ENCODE data around the gene LHPP. TPM values are rescaled to one million over a fixed set of nuclear protein-coding genes. Genes with fewer than 3 reads are reported as not detected.

Gene LHPP
- 10 to 100 TPM; 15.0 to 19.8 TPM for total RNA-seq
- polyA plus RNA-seq (ENCODE audit: insufficient read length in 2 of 2), result 10 to 100 TPM; 52.1 to 58.3 TPM
- long read RNA-seq, donor 1, transcript LHPP-202 (7 exons, 1,622 nt), result major isoform, 12 of 19 reads
- long read RNA-seq, donor 1, transcript LHPP-206 (2 exons, 478 nt), result minor isoform, 6 of 19 reads
- long read RNA-seq, donor 1, partial matches to known transcripts, result 0 of 19 reads
- long read RNA-seq, donor 1, other reads (novel, unspliced or antisense), result 0 of 19 reads
- long read RNA-seq, donor 2, transcript LHPP-202 (7 exons, 1,622 nt), result major isoform, 5 of 9 reads
- long read RNA-seq, donor 2, partial matches to known transcripts, result 0 of 9 reads
- long read RNA-seq, donor 2, other reads (novel, unspliced or antisense), result 0 of 9 reads
- long read RNA-seq, donor 3, transcript LHPP-202 (7 exons, 1,622 nt), result major isoform, 8 of 11 reads
- long read RNA-seq, donor 3, partial matches to known transcripts, result 0 of 11 reads
- long read RNA-seq, donor 3, other reads (novel, unspliced or antisense), result 0 of 11 reads
- long read RNA-seq, donor 4, transcript LHPP-202 (7 exons, 1,622 nt), result major isoform, 7 of 14 reads
- long read RNA-seq, donor 4, partial matches to known transcripts, result 7 of 14 reads
- long read RNA-seq, donor 4, other reads (novel, unspliced or antisense), result 0 of 14 reads

DNA sequence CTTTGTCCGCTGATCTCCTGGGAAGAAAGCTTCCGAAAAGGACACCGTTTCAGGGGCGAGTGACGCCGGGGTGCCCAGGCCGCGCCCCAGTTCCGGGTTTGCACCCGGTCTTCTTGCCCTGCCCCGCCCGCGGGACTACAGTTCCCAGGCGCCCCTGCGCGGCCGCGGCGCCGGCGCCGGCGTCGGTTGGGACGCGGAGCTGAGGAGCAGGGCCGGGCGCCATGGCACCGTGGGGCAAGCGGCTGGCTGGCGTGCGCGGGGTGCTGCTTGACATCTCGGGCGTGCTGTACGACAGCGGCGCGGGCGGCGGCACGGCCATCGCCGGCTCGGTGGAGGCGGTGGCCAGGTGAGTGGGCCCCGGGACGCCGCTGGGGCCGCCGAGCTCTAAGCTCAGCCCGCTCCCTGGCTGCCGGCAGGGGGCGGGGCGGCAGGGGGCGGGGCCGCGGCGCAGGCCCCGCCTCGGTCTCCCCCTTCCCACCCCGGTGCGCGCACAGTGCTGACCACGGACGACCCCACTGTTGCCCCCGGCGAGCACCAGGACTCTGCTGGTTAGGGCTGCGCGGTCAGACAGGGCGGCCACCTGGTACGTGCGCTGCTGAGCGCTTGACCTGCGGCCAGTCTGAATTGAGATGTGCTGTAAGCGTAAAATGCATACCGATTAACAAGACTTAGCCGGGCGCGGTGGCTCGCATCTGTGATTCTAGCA, at the start of gene LHPP:
TSS of gene LHPP (plus strand) at position 182 of the 706 bp plus-strand sequence. CDS start at position 222, 40 bp downstream.
- peaks cover 17% of the 10 kb centered on the region for H3K4me1 ChIP-seq (ENCODE audit: control insufficient read depth, insufficient read depth, low read length)
- peaks cover 7% of the 10 kb centered on the region for H3K36me3 ChIP-seq (ENCODE audit: control insufficient read depth, insufficient read depth, low read length)
- WGBS (ENCODE audit: insufficient coverage), result under 1% methylated on average over 81 of the region's 81 CpGs
- no peak within 1 kb of the TSS for H3K27ac ChIP-seq (ENCODE audit: low read depth, low read length)
- H3K27me3 ChIP-seq (ENCODE audit: control insufficient read depth, insufficient read depth, low read length), result no peaks in the 10 kb centered on the region
- peak within 1 kb of the TSS; percentile 63 for H3K4me3 ChIP-seq (ENCODE audit: low read depth, low read length)
- DNase-seq (ENCODE audit: low read depth in 4 of 6, low spot score in 6 of 6), result peak; percentile 69 to 95 (median 76)
- no peaks in the 10 kb centered on the region for H3K9me3 ChIP-seq (ENCODE audit: control insufficient read depth, insufficient read depth, low read length)

DNA sequence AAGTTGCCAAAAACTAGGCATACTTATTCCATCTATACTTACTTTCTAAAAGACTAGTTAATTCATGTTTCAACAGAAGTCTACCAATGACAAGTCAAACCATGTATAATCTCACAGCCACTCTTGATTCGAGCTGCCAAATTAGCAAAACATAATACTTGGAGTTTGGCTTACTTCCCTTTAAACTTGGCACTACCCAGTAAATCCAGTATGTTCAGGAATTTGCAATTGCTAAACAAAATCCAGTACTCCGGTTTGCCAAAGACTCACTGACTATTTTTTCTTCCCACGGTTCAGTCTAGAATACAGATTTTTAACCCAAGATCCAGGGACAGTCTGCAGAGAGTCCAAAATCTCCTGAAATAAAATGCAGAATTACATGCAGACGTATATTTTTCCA, 47.5 kb upstream of the LHPP start:
- peak overlapping the region; percentile 73 for H3K27ac ChIP-seq (ENCODE audit: low read depth, low read length)
- peaks cover 15% of the 10 kb centered on the region for H3K36me3 ChIP-seq (ENCODE audit: control insufficient read depth, insufficient read depth, low read length)
- peak in 2 of 6 donors; percentile 62 to 90 for DNase-seq (ENCODE audit: low read depth in 4 of 6, low spot score in 6 of 6)
- no peaks in the 10 kb centered on the region for H3K9me3 ChIP-seq (ENCODE audit: control insufficient read depth, insufficient read depth, low read length)
- H3K27me3 ChIP-seq (ENCODE audit: control insufficient read depth, insufficient read depth, low read length), result no peaks in the 10 kb centered on the region
- H3K4me3 ChIP-seq (ENCODE audit: low read depth, low read length), result no peak overlapping the region
- peaks cover 26% of the 10 kb centered on the region for H3K4me1 ChIP-seq (ENCODE audit: control insufficient read depth, insufficient read depth, low read length)
- WGBS (ENCODE audit: insufficient coverage), result 30% methylated on average over 3 of the region's 4 CpGs

- Histone ChIP-seq H3K4me1 (ENCODE audit: control insufficient read depth, insufficient read depth, low read length) (peaks cover 29% of the 10 kb centered on the region), H3K36me3 (ENCODE audit: control insufficient read depth, insufficient read depth, low read length) (peaks cover 15% of the 10 kb centered on the region), H3K27ac (ENCODE audit: low read depth, low read length) (peak overlapping the region; percentile 73), H3K27me3 (ENCODE audit: control insufficient read depth, insufficient read depth, low read length) (peaks cover 2% of the 10 kb centered on the region), H3K9me3 (ENCODE audit: control insufficient read depth, insufficient read depth, low read length) (no peaks in the 10 kb centered on the region), H3K4me3 (ENCODE audit: low read depth, low read length) (no peak overlapping the region)
- 83% methylated on average over 1 of the region's 2 CpGs for WGBS (ENCODE audit: insufficient coverage)
- DNase-seq (ENCODE audit: low read depth in 4 of 6, low spot score in 6 of 6), result no peak
These were observed 46.4 kb upstream of the LHPP start for GRCh38 chr10:124415210-124415609.

DNA sequence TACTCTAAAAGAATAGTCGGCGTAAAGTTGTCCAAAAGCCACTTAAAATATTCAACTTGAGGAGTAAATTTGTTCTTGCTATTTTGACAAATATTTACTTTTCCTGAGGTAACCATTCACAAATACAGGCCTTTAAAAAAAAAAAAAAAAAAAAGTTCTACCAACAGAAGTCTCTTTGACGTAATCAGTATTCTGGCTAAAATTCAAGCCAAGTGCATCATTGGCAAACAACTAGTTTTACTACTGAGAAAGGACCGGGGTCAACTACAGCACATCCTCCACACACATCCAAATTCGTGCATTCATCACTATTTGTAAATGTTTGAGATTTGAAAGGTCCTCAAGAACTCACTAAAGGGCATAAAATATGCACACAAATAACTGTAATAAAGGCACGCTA, 44.9 kb upstream of the LHPP start:
- Histone ChIP-seq H3K36me3 (ENCODE audit: control insufficient read depth, insufficient read depth, low read length) (peaks cover 7% of the 10 kb centered on the region), H3K4me1 (ENCODE audit: control insufficient read depth, insufficient read depth, low read length) (peaks cover 29% of the 10 kb centered on the region), H3K4me3 (ENCODE audit: low read depth, low read length) (peak overlapping the region; percentile 75), H3K27me3 (ENCODE audit: control insufficient read depth, insufficient read depth, low read length) (peaks cover 2% of the 10 kb centered on the region), H3K27ac (ENCODE audit: low read depth, low read length) (peak overlapping the region; percentile 73), H3K9me3 (ENCODE audit: control insufficient read depth, insufficient read depth, low read length) (no peaks in the 10 kb centered on the region)
- whole genome bisulfite sequencing (ENCODE audit: insufficient coverage), result no CpG with 5 or more reads among the region's 6 CpGs
- DNase-seq (ENCODE audit: low read depth in 4 of 6, low spot score in 6 of 6), result peak in 3 of 6 donors; percentile 48 to 75 (median 49)

GRCh38 chr10:124417895-124418725, 43.5 kb upstream of the LHPP start:
- peaks cover 4% of the 10 kb centered on the region for H3K27me3 ChIP-seq (ENCODE audit: control insufficient read depth, insufficient read depth, low read length)
- peak in 3 of 6 donors; percentile 46 to 80 (median 78) for DNase-seq (ENCODE audit: low read depth in 4 of 6, low spot score in 6 of 6)
- H3K4me3 ChIP-seq (ENCODE audit: low read depth, low read length), result peak overlapping the region; percentile 75
- no peaks in the 10 kb centered on the region for H3K9me3 ChIP-seq (ENCODE audit: control insufficient read depth, insufficient read depth, low read length)
- peaks cover 24% of the 10 kb centered on the region for H3K4me1 ChIP-seq (ENCODE audit: control insufficient read depth, insufficient read depth, low read length)
- peak overlapping the region; percentile 81 for H3K27ac ChIP-seq (ENCODE audit: low read depth, low read length)
- no peaks in the 10 kb centered on the region for H3K36me3 ChIP-seq (ENCODE audit: control insufficient read depth, insufficient read depth, low read length)
- 1% methylated on average over 60 of the region's 64 CpGs for WGBS (ENCODE audit: insufficient coverage)

GRCh38 chr10:124418726-124419501, 42.7 kb upstream of the LHPP start, which contains the start of gene OAT:
Gene OAT (minus strand): TSS chr10:124418923. CDS start chr10:124412171, 6,752 bp downstream.
- 1% methylated on average over 70 of the region's 70 CpGs for WGBS (ENCODE audit: insufficient coverage)
- DNase-seq (ENCODE audit: low read depth in 4 of 6, low spot score in 6 of 6), result peak; percentile 86 to 99 (median 94)
- H3K36me3 ChIP-seq (ENCODE audit: control insufficient read depth, insufficient read depth, low read length), result no peaks in the 10 kb centered on the region
- H3K9me3 ChIP-seq (ENCODE audit: control insufficient read depth, insufficient read depth, low read length), result no peaks in the 10 kb centered on the region
- peaks cover 18% of the 10 kb centered on the region for H3K4me1 ChIP-seq (ENCODE audit: control insufficient read depth, insufficient read depth, low read length)
- peaks cover 4% of the 10 kb centered on the region for H3K27me3 ChIP-seq (ENCODE audit: control insufficient read depth, insufficient read depth, low read length)
- H3K27ac ChIP-seq (ENCODE audit: low read depth, low read length), result peak within 1 kb of the TSS; percentile 81
- H3K4me3 ChIP-seq (ENCODE audit: low read depth, low read length), result peak within 1 kb of the TSS; percentile 75

- H3K4me1 ChIP-seq (ENCODE audit: control insufficient read depth, insufficient read depth, low read length), result peaks cover 16% of the 10 kb centered on the region
- H3K9me3 ChIP-seq (ENCODE audit: control insufficient read depth, insufficient read depth, low read length), result no peaks in the 10 kb centered on the region
- peaks cover 4% of the 10 kb centered on the region for H3K27me3 ChIP-seq (ENCODE audit: control insufficient read depth, insufficient read depth, low read length)
- no peak overlapping the region for H3K27ac ChIP-seq (ENCODE audit: low read depth, low read length)
- DNase-seq (ENCODE audit: low read depth in 4 of 6, low spot score in 6 of 6), result no peak
- H3K4me3 ChIP-seq (ENCODE audit: low read depth, low read length), result no peak overlapping the region
- no peaks in the 10 kb centered on the region for H3K36me3 ChIP-seq (ENCODE audit: control insufficient read depth, insufficient read depth, low read length)
- 69% methylated on average over 6 of the region's 10 CpGs for WGBS (ENCODE audit: insufficient coverage)
These were observed 42.0 kb upstream of the LHPP start for GRCh38 chr10:124419635-124420034.

DNA sequence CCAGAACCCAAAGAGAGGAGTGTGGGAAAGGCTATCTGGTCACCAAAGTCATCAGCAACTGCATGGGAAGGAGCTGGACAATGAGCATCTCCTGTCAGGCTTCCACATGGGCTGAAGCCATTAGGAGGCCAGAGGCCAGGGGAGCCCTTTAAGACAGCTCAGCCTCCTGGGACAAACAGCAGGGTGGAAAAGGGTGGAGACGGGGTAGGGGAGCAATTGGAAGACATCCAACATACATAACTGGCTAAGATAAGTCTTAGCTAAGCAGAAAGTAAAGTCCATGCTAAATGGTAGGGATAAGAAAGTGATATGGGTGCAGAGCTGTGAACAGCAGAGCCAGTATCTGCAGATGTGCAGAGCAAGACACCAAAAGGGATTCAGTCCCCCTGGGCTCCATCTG, 41.4 kb upstream of the LHPP start:
- H3K36me3 ChIP-seq (ENCODE audit: control insufficient read depth, insufficient read depth, low read length), result no peaks in the 10 kb centered on the region
- H3K9me3 ChIP-seq (ENCODE audit: control insufficient read depth, insufficient read depth, low read length), result no peaks in the 10 kb centered on the region
- H3K27ac ChIP-seq (ENCODE audit: low read depth, low read length), result no peak overlapping the region
- no CpG with 5 or more reads among the region's 1 CpG for WGBS (ENCODE audit: insufficient coverage)
- H3K4me1 ChIP-seq (ENCODE audit: control insufficient read depth, insufficient read depth, low read length), result peaks cover 13% of the 10 kb centered on the region
- peaks cover 4% of the 10 kb centered on the region for H3K27me3 ChIP-seq (ENCODE audit: control insufficient read depth, insufficient read depth, low read length)
- H3K4me3 ChIP-seq (ENCODE audit: low read depth, low read length), result no peak overlapping the region
- DNase-seq (ENCODE audit: low read depth in 4 of 6, low spot score in 6 of 6), result no peak

Measured in spinal cord (tissue), 10 donors.